HG03103 (cell line): Measurements from ENCODE around the gene TCAIM.

Experiments
- ATAC-seq: cut with Tn5 transposase; IDR thresholded peaks from one replicate; pipeline ENCODE4 v1.9.1; 2021; ENCODE audit warnings: low read depth; ENCODE audit not compliant: unreplicated experiment

TCAIM gene

GRCh38 chr3:44439499-44440295, 101.1 kb downstream of the TCAIM start:
- ATAC-seq, result peak; percentile 93

GRCh38 chr3:44442596-44443309, 104.2 kb downstream of the TCAIM start:
- ATAC-seq, result no peak

GRCh38 chr3:44444437-44444836, 105.9 kb downstream of the TCAIM start:
- no peak for ATAC-seq

- ATAC-seq, result no peak
Measured at GRCh38 chr3:44444896-44445691, 106.5 kb downstream of the TCAIM start.

- no peak for ATAC-seq
Measured at GRCh38 chr3:44445786-44446185, 107.2 kb downstream of the TCAIM start.

- no peak for ATAC-seq
Measured at GRCh38 chr3:44446929-44447328, 108.4 kb downstream of the TCAIM start.

- ATAC-seq, result no peak
Measured at GRCh38 chr3:44451441-44451840, 112.9 kb downstream of the TCAIM start.

- ATAC-seq, result no peak
Measured at GRCh38 chr3:44454258-44454657, 115.7 kb downstream of the TCAIM start.

GRCh38 chr3:44455318-44455717, 116.8 kb downstream of the TCAIM start:
- no peak for ATAC-seq
